HG03521 (cell line): Measurements from ENCODE around the gene TSKU.
"Not testable (repeated sequence)": the region's sequence is repeated elsewhere in the genome, so short reads cannot be mapped to it uniquely, and the experiment has no call there.

Experiments
- ATAC-seq: cut with Tn5 transposase; IDR thresholded peaks from one replicate; pipeline ENCODE4 v1.9.1; 2021; ENCODE audit warnings: mild to moderate bottlenecking, moderate library complexity; ENCODE audit not compliant: unreplicated experiment

TSKU gene

GRCh38 chr11:76823481-76824028 lies 40.4 kb downstream of the TSKU start:
- no peak for ATAC-seq

- ATAC-seq, result no peak
These were observed 41.2 kb downstream of the TSKU start for GRCh38 chr11:76824083-76824939.

GRCh38 chr11:76824980-76825725 lies 42.0 kb downstream of the TSKU start:
- ATAC-seq, result no peak

GRCh38 chr11:76825726-76826396 lies 42.7 kb downstream of the TSKU start:
- no peak for ATAC-seq

GRCh38 chr11:76826508-76826907 lies 43.4 kb downstream of the TSKU start:
- not testable (repeated sequence) for ATAC-seq

GRCh38 chr11:76827005-76827404 lies 43.8 kb downstream of the TSKU start:
- not testable (repeated sequence) for ATAC-seq

- ATAC-seq, result no peak
These were observed 47.6 kb downstream of the TSKU start for GRCh38 chr11:76830639-76831327.

GRCh38 chr11:76831686-76832310 lies 48.6 kb downstream of the TSKU start:
- no peak for ATAC-seq

- ATAC-seq, result no peak
These were observed 49.2 kb downstream of the TSKU start for GRCh38 chr11:76832361-76832760.

- no peak for ATAC-seq
These were observed 51.0 kb downstream of the TSKU start for GRCh38 chr11:76834151-76834550.

GRCh38 chr11:76835036-76835435 lies 51.9 kb downstream of the TSKU start:
- ATAC-seq, result no peak

- ATAC-seq, result no peak
These were observed 52.9 kb downstream of the TSKU start for GRCh38 chr11:76835928-76836612.

- ATAC-seq, result no peak
These were observed 53.6 kb downstream of the TSKU start for GRCh38 chr11:76836613-76837291.

- ATAC-seq, result no peak
These were observed 54.8 kb downstream of the TSKU start for GRCh38 chr11:76837696-76838677.

- no peak for ATAC-seq
These were observed 55.5 kb downstream of the TSKU start for GRCh38 chr11:76838678-76839068.

GRCh38 chr11:76839311-76839710 lies 56.2 kb downstream of the TSKU start:
- ATAC-seq, result no peak

- no peak for ATAC-seq
These were observed 58.8 kb downstream of the TSKU start for GRCh38 chr11:76841923-76842452.

GRCh38 chr11:76843907-76844306 lies 60.8 kb downstream of the TSKU start:
- no peak for ATAC-seq
